A549 (cell line): Measurements from ENCODE around the gene MMD.
"Not testable (repeated sequence)": the region's sequence is repeated elsewhere in the genome, so short reads cannot be mapped to it uniquely, and the experiment has no call there.

Source experiments
- CBX8 ChIP-seq: fragments of 200-600 bp; sonication (generic); IDR thresholded peaks from 2 replicates; pipeline ENCODE4 v1.6.1; 2016
- EP300 ChIP-seq, 2 experiments: fragments of >200 bp; sonication (Bioruptor Twin); formaldehyde crosslinking; IDR thresholded peaks; 2 replicates in 1 of 2; 3 replicates in 1 of 2; pipeline ENCODE4 v1.6.1; 2016 to 2017
- HDAC2 ChIP-seq: fragments of 200-600 bp; sonication (generic); IDR thresholded peaks from 2 replicates; pipeline ENCODE4 v1.6.1; 2016
- JUN ChIP-seq, 2 experiments: fragments of >200 bp; sonication (Bioruptor Twin); formaldehyde crosslinking; IDR thresholded peaks; 2 replicates in 1 of 2; 3 replicates in 1 of 2; pipeline ENCODE4 v1.6.1; 2016 to 2017
- MAFK ChIP-seq: fragments of 450-650 bp; IDR thresholded peaks from 2 replicates; pipeline ENCODE4 v1.6.1; 2014; ENCODE audit not compliant: partially characterized antibody
- TF ChIP-seq, protein P1 (sequence below): fragments of >200 bp; sonication (Bioruptor Twin); formaldehyde crosslinking; IDR thresholded peaks from 3 replicates; pipeline ENCODE4 v1.5.1; 2016
- TF ChIP-seq, protein P2 (sequence below): fragments of 250-450 bp; sonication (Bioruptor Pico); IDR thresholded peaks from 2 replicates; pipeline ENCODE4 v1.5.0; 2021; ENCODE audit warnings: mild to moderate bottlenecking, moderate library complexity, borderline replicate concordance

GRCh38 chr17:55422828-55423164 is 1.2 kb upstream of the MMD start:
- TF ChIP-seq HDAC2; MAFK; JUN (IDR thresholded peaks at IDR 0.05); CBX8; EP300 (IDR thresholded peaks at IDR 0.05): not testable (repeated sequence)
- TF ChIP-seq, protein P1, sequence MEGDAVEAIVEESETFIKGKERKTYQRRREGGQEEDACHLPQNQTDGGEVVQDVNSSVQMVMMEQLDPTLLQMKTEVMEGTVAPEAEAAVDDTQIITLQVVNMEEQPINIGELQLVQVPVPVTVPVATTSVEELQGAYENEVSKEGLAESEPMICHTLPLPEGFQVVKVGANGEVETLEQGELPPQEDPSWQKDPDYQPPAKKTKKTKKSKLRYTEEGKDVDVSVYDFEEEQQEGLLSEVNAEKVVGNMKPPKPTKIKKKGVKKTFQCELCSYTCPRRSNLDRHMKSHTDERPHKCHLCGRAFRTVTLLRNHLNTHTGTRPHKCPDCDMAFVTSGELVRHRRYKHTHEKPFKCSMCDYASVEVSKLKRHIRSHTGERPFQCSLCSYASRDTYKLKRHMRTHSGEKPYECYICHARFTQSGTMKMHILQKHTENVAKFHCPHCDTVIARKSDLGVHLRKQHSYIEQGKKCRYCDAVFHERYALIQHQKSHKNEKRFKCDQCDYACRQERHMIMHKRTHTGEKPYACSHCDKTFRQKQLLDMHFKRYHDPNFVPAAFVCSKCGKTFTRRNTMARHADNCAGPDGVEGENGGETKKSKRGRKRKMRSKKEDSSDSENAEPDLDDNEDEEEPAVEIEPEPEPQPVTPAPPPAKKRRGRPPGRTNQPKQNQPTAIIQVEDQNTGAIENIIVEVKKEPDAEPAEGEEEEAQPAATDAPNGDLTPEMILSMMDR = not testable (repeated sequence)
- TF ChIP-seq, protein P2, sequence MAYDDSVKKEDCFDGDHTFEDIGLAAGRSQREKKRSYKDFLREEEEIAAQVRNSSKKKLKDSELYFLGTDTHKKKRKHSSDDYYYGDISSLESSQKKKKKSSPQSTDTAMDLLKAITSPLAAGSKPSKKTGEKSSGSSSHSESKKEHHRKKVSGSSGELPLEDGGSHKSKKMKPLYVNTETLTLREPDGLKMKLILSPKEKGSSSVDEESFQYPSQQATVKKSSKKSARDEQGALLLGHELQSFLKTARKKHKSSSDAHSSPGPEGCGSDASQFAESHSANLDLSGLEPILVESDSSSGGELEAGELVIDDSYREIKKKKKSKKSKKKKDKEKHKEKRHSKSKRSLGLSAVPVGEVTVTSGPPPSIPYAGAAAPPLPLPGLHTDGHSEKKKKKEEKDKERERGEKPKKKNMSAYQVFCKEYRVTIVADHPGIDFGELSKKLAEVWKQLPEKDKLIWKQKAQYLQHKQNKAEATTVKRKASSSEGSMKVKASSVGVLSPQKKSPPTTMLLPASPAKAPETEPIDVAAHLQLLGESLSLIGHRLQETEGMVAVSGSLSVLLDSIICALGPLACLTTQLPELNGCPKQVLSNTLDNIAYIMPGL (CRISPR knock-in tag) = not testable (repeated sequence)
